LNCAP (cell line): ENCODE measurements around the gene CDAN1.

Experiments
- TF ChIP-seq, protein P1 (sequence below): fragments of 450-650 bp; IDR thresholded peaks from 2 replicates; pipeline ENCODE4 v1.5.1; 2017; ENCODE audit warnings: mild to moderate bottlenecking

The CDAN1 gene

GRCh38 chr15:42736178-42736792 is 643 bp downstream of the CDAN1 start:
- TF ChIP-seq, protein P1, sequence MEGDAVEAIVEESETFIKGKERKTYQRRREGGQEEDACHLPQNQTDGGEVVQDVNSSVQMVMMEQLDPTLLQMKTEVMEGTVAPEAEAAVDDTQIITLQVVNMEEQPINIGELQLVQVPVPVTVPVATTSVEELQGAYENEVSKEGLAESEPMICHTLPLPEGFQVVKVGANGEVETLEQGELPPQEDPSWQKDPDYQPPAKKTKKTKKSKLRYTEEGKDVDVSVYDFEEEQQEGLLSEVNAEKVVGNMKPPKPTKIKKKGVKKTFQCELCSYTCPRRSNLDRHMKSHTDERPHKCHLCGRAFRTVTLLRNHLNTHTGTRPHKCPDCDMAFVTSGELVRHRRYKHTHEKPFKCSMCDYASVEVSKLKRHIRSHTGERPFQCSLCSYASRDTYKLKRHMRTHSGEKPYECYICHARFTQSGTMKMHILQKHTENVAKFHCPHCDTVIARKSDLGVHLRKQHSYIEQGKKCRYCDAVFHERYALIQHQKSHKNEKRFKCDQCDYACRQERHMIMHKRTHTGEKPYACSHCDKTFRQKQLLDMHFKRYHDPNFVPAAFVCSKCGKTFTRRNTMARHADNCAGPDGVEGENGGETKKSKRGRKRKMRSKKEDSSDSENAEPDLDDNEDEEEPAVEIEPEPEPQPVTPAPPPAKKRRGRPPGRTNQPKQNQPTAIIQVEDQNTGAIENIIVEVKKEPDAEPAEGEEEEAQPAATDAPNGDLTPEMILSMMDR, result no peak

- TF ChIP-seq, protein P1, result no peak
Measured at GRCh38 chr15:42735382-42736165, 1.4 kb downstream of the CDAN1 start.

GRCh38 chr15:42734076-42734672 is 2.8 kb downstream of the CDAN1 start:
- TF ChIP-seq, protein P1, result no peak

DNA sequence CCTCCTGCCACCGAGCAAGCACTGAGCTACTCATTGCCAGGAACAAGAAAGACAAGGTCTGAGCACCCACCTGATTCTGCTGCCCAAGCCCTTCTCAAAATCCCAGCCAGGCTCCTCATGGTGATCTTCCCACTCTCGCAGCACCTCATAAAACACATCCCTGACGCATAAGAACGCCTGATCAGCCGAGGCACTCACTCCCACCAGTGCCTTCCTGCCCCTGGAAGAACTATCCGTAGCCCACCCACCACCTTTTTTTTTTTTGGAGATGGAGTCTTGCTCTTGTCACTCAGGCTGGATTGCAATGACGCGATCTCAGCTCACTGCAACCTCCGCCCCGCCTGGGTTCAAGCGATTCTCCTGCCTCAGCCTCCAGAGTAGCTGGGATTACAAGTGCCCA is 3.9 kb downstream of the CDAN1 start:
- TF ChIP-seq, protein P1, result no peak

DNA sequence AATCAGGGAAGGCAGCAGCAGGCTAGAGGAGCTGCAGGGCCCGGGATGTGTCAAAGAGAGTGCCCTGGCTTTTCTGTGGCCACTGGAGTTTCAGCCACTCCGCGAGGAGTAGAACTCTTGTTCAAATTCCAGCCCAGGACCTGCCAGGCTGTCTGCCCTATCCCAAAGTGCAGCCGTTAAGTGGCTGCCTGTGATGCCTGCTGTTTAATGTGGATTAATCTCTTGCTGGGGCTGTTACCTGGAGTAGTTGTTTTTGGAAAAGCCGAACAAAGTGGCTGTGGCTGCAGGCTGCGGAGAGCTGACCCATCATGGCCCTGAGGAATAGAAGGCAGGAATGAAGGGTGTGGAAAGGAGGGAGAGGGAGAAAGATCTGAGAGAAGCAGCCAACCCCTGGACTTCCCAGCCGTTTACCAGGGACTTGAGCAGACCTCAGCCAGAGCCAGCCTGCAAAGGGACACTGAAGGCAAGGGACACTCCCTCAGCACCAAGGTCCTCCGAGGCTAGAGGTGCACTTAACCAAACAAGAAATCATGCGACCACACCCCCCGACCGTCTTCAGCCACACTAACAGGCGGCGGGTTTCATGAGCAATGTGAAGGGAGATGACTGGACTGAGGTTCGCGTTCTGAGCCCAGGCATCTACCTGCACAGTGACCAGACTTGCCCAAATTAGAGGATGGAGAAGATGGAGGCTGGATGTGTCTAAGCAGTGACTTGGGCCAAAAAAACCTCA is 4.7 kb downstream of the CDAN1 start:
- TF ChIP-seq, protein P1, result no peak

DNA sequence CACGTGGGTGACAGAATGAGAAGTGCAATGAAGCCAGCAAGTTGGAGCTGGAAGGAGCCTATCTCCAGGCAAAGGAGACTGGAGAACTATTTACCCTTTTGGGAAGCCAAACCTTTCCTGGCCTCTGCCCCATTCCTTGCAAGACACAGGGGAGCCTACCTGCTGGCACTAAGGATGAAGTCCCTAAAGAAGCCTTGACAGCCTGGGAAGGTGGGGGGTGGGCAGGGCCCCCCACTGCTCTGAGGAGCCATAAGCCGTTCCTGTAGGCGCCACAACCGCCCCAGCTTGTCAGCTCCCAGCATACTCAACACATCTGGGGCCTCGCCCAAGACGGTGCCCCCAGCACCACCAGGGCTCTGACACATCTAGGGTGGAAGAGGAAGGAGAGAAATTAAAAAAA is 5.5 kb downstream of the CDAN1 start:
- TF ChIP-seq, protein P1, result no peak

DNA sequence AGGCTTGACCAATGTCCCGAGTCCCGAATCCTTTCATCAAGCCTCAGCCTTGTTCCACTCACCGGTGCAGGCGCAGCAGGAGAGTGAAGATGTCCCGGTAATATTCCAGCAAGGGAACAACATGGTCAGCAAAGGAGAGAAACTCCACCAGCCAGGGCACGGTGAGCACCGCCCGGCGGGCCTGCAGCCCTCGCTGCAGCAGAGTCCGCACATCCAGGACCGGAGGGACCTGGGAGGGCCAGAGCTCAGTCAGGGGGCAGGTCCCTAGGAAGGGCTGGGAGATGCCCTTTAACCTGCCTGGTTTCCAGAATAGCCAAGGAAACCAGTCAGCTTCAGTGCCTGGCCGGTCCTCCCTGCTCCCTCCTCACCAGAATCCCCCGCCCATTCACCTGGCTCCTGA is 6.4 kb downstream of the CDAN1 start:
- TF ChIP-seq, protein P1, result no peak
